SK-N-SH (cell line): ENCODE measurements around the gene ARHGEF12. TPM values are rescaled to one million over a fixed set of nuclear protein-coding genes. Genes with fewer than 3 reads are reported as not detected.
A peak's percentile ranks its signal among the peaks of the same experiment; 100 is the strongest.

ENCODE experiments used
- CTCF ChIA-PET: fragments of 300-600, 350-600 bp; formaldehyde crosslinking; extraction: SDS; loops from one replicate; lab custom pipeline; 2021; lab: Yijun Ruan, JAX
- POLR2A ChIA-PET: fragments of 350-600 bp; sonication (Branson Sonifier 250); formaldehyde crosslinking; extraction: SDS; loops from one replicate; lab custom pipeline; 2020; ENCODE audit warnings: antibody characterized with exemption, inconsistent platforms; lab: Yijun Ruan, JAX
- DNase-seq: peaks from one replicate; pipeline ENCODE4 v3.0.0; 2012
- H2AFZ ChIP-seq: fragments of 200-600 bp; sonication (generic); 2 replicates; pipeline ENCODE4 v1.8.1; 2016; ENCODE audit warnings: antibody characterized with exemption, mild to moderate bottlenecking, low read depth
- H3F3A ChIP-seq: fragments of 200-600 bp; sonication (generic); replicated peaks from 2 replicates; pipeline ENCODE3; 2016; ENCODE audit warnings: antibody characterized with exemption, mild to moderate bottlenecking; ENCODE audit not compliant: insufficient read depth
- H3K27ac ChIP-seq, 2 experiments: fragments of 200-500 bp in 1 of 2; fragments of 200-600 bp in 1 of 2; sonication (Bioruptor generic) in 1 of 2; sonication (generic), shearing (Covaris generic) in 1 of 2; 2 replicates each; pipeline versions ENCODE4 v1.5.1 to v1.6.1; 2014 to 2016; ENCODE audit warnings: low read depth in 2 of 2, inconsistent platforms in 1 of 2, low read length in 1 of 2, mild to moderate bottlenecking in 1 of 2, mixed read lengths in 1 of 2
- H3K27me3 ChIP-seq: fragments of 200-600 bp; sonication (generic), shearing (Covaris generic); 2 replicates; pipeline ENCODE4 v1.6.1; 2016; ENCODE audit warnings: mixed run types; ENCODE audit not compliant: insufficient read depth
- H3K36me3 ChIP-seq, 2 experiments: fragments of 200-500 bp in 1 of 2; fragments of 200-600 bp in 1 of 2; sonication (Bioruptor generic) in 1 of 2; sonication (generic) in 1 of 2; replicated peaks in 1 of 2; 2 replicates each; pipeline versions ENCODE3 to v1.5.1; 2014 to 2016; ENCODE audit warnings: low read length in 1 of 2, mild to moderate bottlenecking in 1 of 2; ENCODE audit not compliant: insufficient read depth in 2 of 2, control insufficient read depth in 1 of 2
- H3K4me1 ChIP-seq, 2 experiments: fragments of 200-500 bp in 1 of 2; fragments of 200-600 bp in 1 of 2; sonication (Bioruptor generic) in 1 of 2; sonication (generic), shearing (Covaris generic) in 1 of 2; 2 replicates each; pipeline versions ENCODE4 v1.5.1 to v1.6.1; 2014 to 2016; ENCODE audit warnings: low read depth in 1 of 2, low read length in 1 of 2, mixed run types in 1 of 2; ENCODE audit not compliant: insufficient read depth in 2 of 2, control insufficient read depth in 1 of 2
- H3K4me2 ChIP-seq: fragments of 200-600 bp; sonication (generic), shearing (Covaris generic); 2 replicates; pipeline ENCODE4 v1.6.1; 2017; ENCODE audit warnings: mixed run types
- H3K4me3 ChIP-seq, 2 experiments: fragments of 200-500 bp in 1 of 2; fragments of 200-600 bp in 1 of 2; sonication (Bioruptor generic) in 1 of 2; sonication (generic), shearing (Covaris generic) in 1 of 2; 2 replicates each; pipeline versions ENCODE4 v1.5.1 to v1.8.1; 2014 to 2016; ENCODE audit warnings: low read depth in 2 of 2, inconsistent platforms in 1 of 2, low read length in 1 of 2, mild to moderate bottlenecking in 1 of 2, mixed read lengths in 1 of 2, moderate library complexity in 1 of 2
- H3K79me2 ChIP-seq: fragments of 200-600 bp; sonication (generic); 2 replicates; pipeline ENCODE4 v1.8.1; 2017; ENCODE audit warnings: mild to moderate bottlenecking; ENCODE audit not compliant: insufficient read depth
- H3K9ac ChIP-seq: fragments of 200-600 bp; sonication (generic); 2 replicates; pipeline ENCODE4 v1.6.1; 2017; ENCODE audit warnings: mixed run types
- H3K9me2 ChIP-seq: fragments of 200-600 bp; sonication (generic); 2 replicates; pipeline ENCODE4 v1.6.1; 2017; ENCODE audit warnings: mixed run types
- H3K9me3 ChIP-seq: fragments of 200-600 bp; sonication (generic); 2 replicates; pipeline ENCODE4 v1.6.1; 2017; ENCODE audit warnings: mixed run types, mild to moderate bottlenecking, moderate library complexity
- H4K20me1 ChIP-seq: fragments of 200-600 bp; sonication (generic); 2 replicates; pipeline ENCODE4 v1.6.1; 2017; ENCODE audit warnings: mild to moderate bottlenecking, mixed run types; ENCODE audit not compliant: insufficient read depth
- CHD2 ChIP-seq: fragments of 150-350 bp; IDR thresholded peaks from 2 replicates; pipeline ENCODE4 v1.6.1; 2018; ENCODE audit warnings: low read length; ENCODE audit not compliant: partially characterized antibody
- CTCF ChIP-seq: fragments of 200-600 bp; sonication (generic); IDR thresholded peaks from 2 replicates; pipeline ENCODE4 v1.6.1; 2017; ENCODE audit warnings: antibody characterized with exemption, mild to moderate bottlenecking, moderate library complexity
- EP300 ChIP-seq, 2 experiments: IDR thresholded peaks; 2 replicates each; pipeline versions ENCODE4 v1.4.0 to v1.6.1; 2012; ENCODE audit warnings: borderline replicate concordance in 1 of 2, low read depth in 1 of 2, low read length in 1 of 2
- EZH2phosphoT487 ChIP-seq: fragments of 200-600 bp; sonication (generic); IDR thresholded peaks from 2 replicates; pipeline ENCODE4 v1.6.1; 2017; ENCODE audit warnings: low read depth, mixed run types, mild to moderate bottlenecking, antibody characterized with exemption, moderate library complexity, borderline replicate concordance
- FOXJ3 ChIP-seq: sonication (generic); formaldehyde crosslinking; IDR thresholded peaks from 2 replicates; pipeline ENCODE4 v1.5.1; 2020; ENCODE audit warnings: mild to moderate bottlenecking, missing genetic modification reagents
- GABPA ChIP-seq: IDR thresholded peaks from 2 replicates; pipeline ENCODE4 v1.4.0; 2012; ENCODE audit warnings: low read depth, mild to moderate bottlenecking
- GATA2 ChIP-seq: sonication (generic); formaldehyde crosslinking; IDR thresholded peaks from 2 replicates; pipeline ENCODE4 v1.5.0; 2020; ENCODE audit warnings: mild to moderate bottlenecking, missing genetic modification reagents
- MXI1 ChIP-seq: IDR thresholded peaks from 2 replicates; pipeline ENCODE4 v1.6.1; 2012; ENCODE audit warnings: mild to moderate bottlenecking, low read depth, low read length, improper control_type of control experiment
- NRF1 ChIP-seq: IDR thresholded peaks from 2 replicates; pipeline ENCODE4 v1.6.1; 2012; ENCODE audit warnings: low read depth, mild to moderate bottlenecking, low read length
- POLR2AphosphoS5 ChIP-seq: IDR thresholded peaks from 2 replicates; pipeline ENCODE4 v1.6.1; 2012; ENCODE audit warnings: low read depth, low read length
- RCOR1 ChIP-seq: fragments of 150-350 bp; IDR thresholded peaks from 2 replicates; pipeline ENCODE4 v1.6.1; 2017; ENCODE audit warnings: antibody characterized with exemption, low read length
- SIN3A ChIP-seq: IDR thresholded peaks from 2 replicates; pipeline ENCODE4 v1.6.1; 2012; ENCODE audit warnings: low read depth, mild to moderate bottlenecking, low read length, moderate library complexity, borderline replicate concordance
- SMC3 ChIP-seq: IDR thresholded peaks from 2 replicates; pipeline ENCODE4 v1.6.1; 2012; ENCODE audit warnings: low read depth, low read length, improper control_type of control experiment
- TAF1 ChIP-seq: IDR thresholded peaks from 2 replicates; pipeline ENCODE4 v1.6.1; 2012; ENCODE audit warnings: low read depth, mild to moderate bottlenecking, low read length, moderate library complexity, borderline replicate concordance
- TEAD4 ChIP-seq: IDR thresholded peaks from 2 replicates; pipeline ENCODE4 v1.4.0; 2012; ENCODE audit warnings: mild to moderate bottlenecking, borderline replicate concordance; ENCODE audit not compliant: insufficient read depth
- USF2 ChIP-seq: fragments of 150-350 bp; IDR thresholded peaks from 2 replicates; pipeline ENCODE4 v1.6.1; 2017; ENCODE audit warnings: antibody characterized with exemption, low read length, low read depth, borderline replicate concordance
- WGBS: methylation state at CpG from one replicate; pipeline ENCODE4 v1.1.6; 2017; ENCODE audit warnings: low lambda C conversion rate; 5-methylcytosine and 5-hydroxymethylcytosine counted together
- polyA plus RNA-seq, 3 experiments: library from polyadenylated mRNA; depleted of rRNA; stranded (reverse); fragments of >200 nt; gene quantifications; 2 replicates each; pipeline ENCODE4 v1.2.3, GENCODE V29; 2012
- TF ChIP-seq, protein P1 (sequence below): IDR thresholded peaks from 2 replicates; pipeline ENCODE4 v1.6.1; 2012; ENCODE audit warnings: mild to moderate bottlenecking, low read depth, low read length, moderate library complexity
- TF ChIP-seq, protein P2 (sequence below): IDR thresholded peaks from 2 replicates; pipeline ENCODE4; 2012
- TF ChIP-seq, protein P3 (sequence below): IDR thresholded peaks from 2 replicates; pipeline ENCODE4 v1.4.0; 2012; ENCODE audit warnings: low read depth, borderline replicate concordance
- TF ChIP-seq, protein P4 (sequence below): IDR thresholded peaks from 2 replicates; pipeline ENCODE4 v1.4.0; 2012; ENCODE audit warnings: low read depth, borderline replicate concordance

ARHGEF12 gene
- polyA plus RNA-seq, 1 of the 3 experiments (the other 2 are of a cell fraction), result 12.3 TPM

- TF ChIP-seq TAF1 (no peak), TEAD4 (no peak), GABPA (no peak), POLR2AphosphoS5 (no peak), SIN3A (no peak), RCOR1 (no peak)
- TF ChIP-seq, protein P1, sequence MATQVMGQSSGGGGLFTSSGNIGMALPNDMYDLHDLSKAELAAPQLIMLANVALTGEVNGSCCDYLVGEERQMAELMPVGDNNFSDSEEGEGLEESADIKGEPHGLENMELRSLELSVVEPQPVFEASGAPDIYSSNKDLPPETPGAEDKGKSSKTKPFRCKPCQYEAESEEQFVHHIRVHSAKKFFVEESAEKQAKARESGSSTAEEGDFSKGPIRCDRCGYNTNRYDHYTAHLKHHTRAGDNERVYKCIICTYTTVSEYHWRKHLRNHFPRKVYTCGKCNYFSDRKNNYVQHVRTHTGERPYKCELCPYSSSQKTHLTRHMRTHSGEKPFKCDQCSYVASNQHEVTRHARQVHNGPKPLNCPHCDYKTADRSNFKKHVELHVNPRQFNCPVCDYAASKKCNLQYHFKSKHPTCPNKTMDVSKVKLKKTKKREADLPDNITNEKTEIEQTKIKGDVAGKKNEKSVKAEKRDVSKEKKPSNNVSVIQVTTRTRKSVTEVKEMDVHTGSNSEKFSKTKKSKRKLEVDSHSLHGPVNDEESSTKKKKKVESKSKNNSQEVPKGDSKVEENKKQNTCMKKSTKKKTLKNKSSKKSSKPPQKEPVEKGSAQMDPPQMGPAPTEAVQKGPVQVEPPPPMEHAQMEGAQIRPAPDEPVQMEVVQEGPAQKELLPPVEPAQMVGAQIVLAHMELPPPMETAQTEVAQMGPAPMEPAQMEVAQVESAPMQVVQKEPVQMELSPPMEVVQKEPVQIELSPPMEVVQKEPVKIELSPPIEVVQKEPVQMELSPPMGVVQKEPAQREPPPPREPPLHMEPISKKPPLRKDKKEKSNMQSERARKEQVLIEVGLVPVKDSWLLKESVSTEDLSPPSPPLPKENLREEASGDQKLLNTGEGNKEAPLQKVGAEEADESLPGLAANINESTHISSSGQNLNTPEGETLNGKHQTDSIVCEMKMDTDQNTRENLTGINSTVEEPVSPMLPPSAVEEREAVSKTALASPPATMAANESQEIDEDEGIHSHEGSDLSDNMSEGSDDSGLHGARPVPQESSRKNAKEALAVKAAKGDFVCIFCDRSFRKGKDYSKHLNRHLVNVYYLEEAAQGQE, result no peak
- TF ChIP-seq, protein P2, sequence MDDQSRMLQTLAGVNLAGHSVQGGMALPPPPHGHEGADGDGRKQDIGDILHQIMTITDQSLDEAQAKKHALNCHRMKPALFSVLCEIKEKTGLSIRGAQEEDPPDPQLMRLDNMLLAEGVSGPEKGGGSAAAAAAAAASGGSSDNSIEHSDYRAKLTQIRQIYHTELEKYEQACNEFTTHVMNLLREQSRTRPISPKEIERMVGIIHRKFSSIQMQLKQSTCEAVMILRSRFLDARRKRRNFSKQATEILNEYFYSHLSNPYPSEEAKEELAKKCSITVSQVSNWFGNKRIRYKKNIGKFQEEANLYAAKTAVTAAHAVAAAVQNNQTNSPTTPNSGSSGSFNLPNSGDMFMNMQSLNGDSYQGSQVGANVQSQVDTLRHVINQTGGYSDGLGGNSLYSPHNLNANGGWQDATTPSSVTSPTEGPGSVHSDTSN, result no peak
Observed at GRCh38 chr11:120294096-120294495, 42.1 kb upstream of the ARHGEF12 start (continued).

GRCh38 chr11:120295099-120295498 lies 41.1 kb upstream of the ARHGEF12 start:
- no peak overlapping the region; a peak in 1 of 4 replicates for H3K27ac ChIP-seq
- no peak overlapping the region; the same call in 1 of the 2 replicates for H3K4me2 ChIP-seq
- H3K9ac ChIP-seq, result no peak overlapping the region
- no peak overlapping the region for H2AFZ ChIP-seq
- POLR2A ChIA-PET, result no interaction called here
- H3K79me2 ChIP-seq, result no peaks in the 10 kb centered on the region
- H3K27me3 ChIP-seq, result peaks cover 3% of the 10 kb centered on the region
- CTCF ChIA-PET, result interaction anchor here (0.8 to 19.4 kb wide), 6 partner anchors 8 to 219 kb away, joined by 3 to 622 read pairs (median 4); partner anchors contain the start of gene POU2F3
- no peaks in the 10 kb centered on the region for H3K9me3 ChIP-seq
- H4K20me1 ChIP-seq, result no peaks in the 10 kb centered on the region
- no peaks in the 10 kb centered on the region for H3F3A ChIP-seq
- H3K4me1 ChIP-seq, result peaks cover 0 to 28% of the 10 kb centered on the region in 2 experiments; a peak in 2 of 4 replicates
- peak; percentile 72 for DNase-seq
- H3K9me2 ChIP-seq, result no peaks in the 10 kb centered on the region
- 6% methylated on average over 4 of the region's 4 CpGs for WGBS
- no peaks in the 10 kb centered on the region for H3K36me3 ChIP-seq
- no peak overlapping the region for H3K4me3 ChIP-seq
- TF ChIP-seq FOXJ3 (CRISPR knock-in tag), result peak; percentile 90
- TF ChIP-seq CTCF, result no peak
- peak; percentile 75 for TF ChIP-seq TEAD4
- TF ChIP-seq EP300 (IDR thresholded peaks at IDR 0.05; ENCODE audit: borderline replicate concordance in 1 of 2, low read depth in 1 of 2, low read length in 1 of 2), result peak; percentile 48 to 87; a peak in 3 of 4 replicates
- TF ChIP-seq, protein P3, sequence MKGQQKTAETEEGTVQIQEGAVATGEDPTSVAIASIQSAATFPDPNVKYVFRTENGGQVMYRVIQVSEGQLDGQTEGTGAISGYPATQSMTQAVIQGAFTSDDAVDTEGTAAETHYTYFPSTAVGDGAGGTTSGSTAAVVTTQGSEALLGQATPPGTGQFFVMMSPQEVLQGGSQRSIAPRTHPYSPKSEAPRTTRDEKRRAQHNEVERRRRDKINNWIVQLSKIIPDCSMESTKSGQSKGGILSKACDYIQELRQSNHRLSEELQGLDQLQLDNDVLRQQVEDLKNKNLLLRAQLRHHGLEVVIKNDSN, result no peak
- TF ChIP-seq CHD2, result peak; percentile 72
- TF ChIP-seq, protein P4, sequence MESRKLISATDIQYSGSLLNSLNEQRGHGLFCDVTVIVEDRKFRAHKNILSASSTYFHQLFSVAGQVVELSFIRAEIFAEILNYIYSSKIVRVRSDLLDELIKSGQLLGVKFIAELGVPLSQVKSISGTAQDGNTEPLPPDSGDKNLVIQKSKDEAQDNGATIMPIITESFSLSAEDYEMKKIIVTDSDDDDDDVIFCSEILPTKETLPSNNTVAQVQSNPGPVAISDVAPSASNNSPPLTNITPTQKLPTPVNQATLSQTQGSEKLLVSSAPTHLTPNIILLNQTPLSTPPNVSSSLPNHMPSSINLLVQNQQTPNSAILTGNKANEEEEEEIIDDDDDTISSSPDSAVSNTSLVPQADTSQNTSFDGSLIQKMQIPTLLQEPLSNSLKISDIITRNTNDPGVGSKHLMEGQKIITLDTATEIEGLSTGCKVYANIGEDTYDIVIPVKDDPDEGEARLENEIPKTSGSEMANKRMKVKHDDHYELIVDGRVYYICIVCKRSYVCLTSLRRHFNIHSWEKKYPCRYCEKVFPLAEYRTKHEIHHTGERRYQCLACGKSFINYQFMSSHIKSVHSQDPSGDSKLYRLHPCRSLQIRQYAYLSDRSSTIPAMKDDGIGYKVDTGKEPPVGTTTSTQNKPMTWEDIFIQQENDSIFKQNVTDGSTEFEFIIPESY, result 0 out of 2 replicates have a peak, but pooled peaks have one; percentile 24
- no peak for TF ChIP-seq SMC3
- TF ChIP-seq SIN3A, result no peak
- TF ChIP-seq GATA2, result peak; percentile 97
- TF ChIP-seq USF2, result no peak
- TF ChIP-seq MXI1, result peak; percentile 89
- TF ChIP-seq NRF1, result no peak
- TF ChIP-seq EZH2phosphoT487, result no peak
